ENCODE data around the gene FTCDNL1.

FTCDNL1 gene

DNA sequence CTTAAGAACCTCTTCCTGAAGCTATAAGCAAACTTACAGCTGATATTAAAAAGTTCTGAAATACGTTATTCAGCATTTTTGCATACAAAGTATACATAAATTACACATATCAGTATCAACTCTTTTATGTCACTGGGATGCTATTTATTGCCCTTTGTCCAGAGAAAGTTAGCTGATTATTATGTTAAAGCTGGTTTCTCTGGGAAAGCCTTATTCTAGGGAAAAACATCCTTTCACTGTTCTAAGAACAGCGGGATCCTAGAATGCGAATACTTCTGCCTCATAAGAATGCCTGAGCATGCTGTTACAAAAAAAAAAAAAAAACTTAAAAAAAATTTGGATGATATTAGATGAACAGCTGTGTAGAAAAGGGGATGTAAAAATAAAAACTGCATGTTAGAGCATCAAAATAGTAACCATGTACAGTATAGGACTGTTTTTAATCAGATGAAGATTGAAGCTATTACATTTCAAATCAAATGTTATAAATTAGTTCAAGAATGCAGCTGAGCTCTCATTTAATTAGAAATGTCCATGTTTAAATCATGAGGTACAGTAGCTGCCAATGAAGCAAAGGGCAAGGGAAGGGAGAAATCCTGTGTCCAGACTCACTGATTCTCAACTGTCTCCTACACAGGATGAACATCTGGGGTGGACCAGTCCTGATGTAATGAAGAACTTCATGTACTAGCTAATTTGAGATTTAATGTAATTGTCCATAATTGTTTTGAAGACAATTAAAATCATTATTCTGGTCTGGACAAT is 8.2 kb downstream of the FTCDNL1 start:
- DNase-seq (ENCODE audit: low read depth, low spot score): no peak

DNA sequence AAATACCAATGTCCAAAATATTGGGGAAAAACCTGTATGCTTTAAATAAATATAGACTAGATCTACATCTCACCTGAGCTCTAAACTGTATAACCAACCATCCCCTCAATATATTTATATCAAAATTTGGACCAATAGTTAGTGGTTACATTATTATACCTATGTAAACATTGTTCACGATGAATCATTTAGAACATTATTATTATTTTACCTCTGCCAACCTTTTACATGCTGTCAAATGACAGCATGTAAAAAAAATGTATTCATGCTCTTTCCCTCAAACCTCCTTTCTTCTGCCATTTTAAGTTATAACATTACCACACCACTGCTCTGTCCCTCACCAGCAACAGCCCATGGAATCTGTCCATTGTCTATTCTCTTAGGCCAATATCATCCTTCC is 9.6 kb downstream of the FTCDNL1 start:
- no peak for DNase-seq (ENCODE audit: low read depth, low spot score)

GRCh38 chr2:199838399-199838798 is 12.6 kb downstream of the FTCDNL1 start:
- no peak for DNase-seq (ENCODE audit: low read depth, low spot score)

DNA sequence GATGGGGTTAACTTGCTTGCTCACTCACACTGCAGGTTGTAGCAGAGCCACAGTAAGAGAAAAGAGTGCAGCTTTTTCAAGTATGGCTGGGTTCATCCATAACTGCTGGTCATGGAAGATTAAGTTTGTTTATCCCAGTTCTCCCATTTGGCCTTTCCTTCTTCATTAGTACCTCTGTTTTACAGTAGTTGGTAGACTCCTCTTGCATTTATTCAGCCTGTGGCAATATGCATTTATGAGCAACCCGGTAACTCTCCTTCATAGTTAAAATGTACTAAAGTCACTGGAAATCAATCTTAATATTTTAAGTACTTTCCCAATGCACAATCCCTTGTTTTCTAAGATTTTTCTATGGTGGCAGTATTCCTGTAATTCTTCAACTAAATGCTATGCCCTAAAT is 14.0 kb downstream of the FTCDNL1 start:
- DNase-seq (ENCODE audit: low read depth, low spot score): no peak

- DNase-seq (ENCODE audit: low read depth, low spot score): peak; percentile 71
These were observed 17.5 kb downstream of the FTCDNL1 start for GRCh38 chr2:199833525-199833924.

- DNase-seq (ENCODE audit: low read depth, low spot score): no peak
These were observed 20.5 kb downstream of the FTCDNL1 start for GRCh38 chr2:199830531-199830930.

- no peak for DNase-seq (ENCODE audit: low read depth, low spot score)
These were observed 21.4 kb downstream of the FTCDNL1 start for GRCh38 chr2:199829628-199830027.

GRCh38 chr2:199819746-199820145 is 31.2 kb downstream of the FTCDNL1 start:
- DNase-seq (ENCODE audit: low read depth, low spot score): no peak

DNA sequence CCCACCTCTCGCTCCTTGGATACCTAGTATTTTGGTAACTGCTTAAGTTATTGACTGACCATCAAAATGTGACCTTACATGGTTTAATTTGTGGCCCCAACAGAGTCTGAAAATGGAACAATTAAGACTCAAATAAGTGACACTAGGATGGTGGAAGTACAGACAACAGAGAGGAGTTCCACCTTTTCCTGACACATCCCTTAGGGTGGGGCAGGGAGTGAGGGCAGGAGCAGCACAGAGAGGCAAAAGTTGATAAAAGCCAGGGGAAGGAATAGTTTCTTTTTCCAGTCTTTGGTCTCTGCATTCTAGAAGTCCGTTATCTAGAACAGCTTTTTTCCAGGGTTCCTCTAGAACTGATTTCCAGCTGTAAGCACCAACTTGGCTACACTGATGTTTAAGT is 32.2 kb downstream of the FTCDNL1 start:
- no peak for DNase-seq (ENCODE audit: low read depth, low spot score)

GRCh38 chr2:199818026-199818425 is 33.0 kb downstream of the FTCDNL1 start:
- DNase-seq (ENCODE audit: low read depth, low spot score): no peak

GRCh38 chr2:199814817-199815211 is 36.2 kb downstream of the FTCDNL1 start:
- no peak for DNase-seq (ENCODE audit: low read depth, low spot score)

- peak; percentile 18 for DNase-seq (ENCODE audit: low read depth, low spot score)
These were observed 36.7 kb downstream of the FTCDNL1 start for GRCh38 chr2:199814101-199814816.

GRCh38 chr2:199812493-199812892 is 38.5 kb downstream of the FTCDNL1 start:
- no peak for DNase-seq (ENCODE audit: low read depth, low spot score)

DNA sequence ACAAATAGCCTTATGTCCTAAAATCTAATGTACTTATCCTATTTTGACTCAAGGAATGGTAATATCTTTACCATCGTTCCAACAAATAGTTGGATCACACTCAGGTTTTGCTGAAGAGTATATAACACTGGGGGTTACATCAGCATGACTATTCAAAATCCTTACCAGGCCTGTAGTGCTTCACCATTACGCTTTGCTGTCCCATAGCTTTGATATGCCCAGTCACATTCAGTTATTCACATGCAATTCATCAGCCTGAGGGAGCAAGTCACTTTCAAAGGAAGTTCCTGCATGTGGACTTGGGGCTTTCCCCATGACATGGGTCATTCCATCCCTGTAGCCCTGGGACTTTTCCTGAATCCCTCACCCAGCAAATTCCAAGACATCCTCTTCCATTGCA is 39.6 kb downstream of the FTCDNL1 start:
- no peak for DNase-seq (ENCODE audit: low read depth, low spot score)

GRCh38 chr2:199810422-199811171 is 40.4 kb downstream of the FTCDNL1 start:
- no peak for DNase-seq (ENCODE audit: low read depth, low spot score)

GRCh38 chr2:199807966-199808365 is 43.0 kb downstream of the FTCDNL1 start:
- no peak for DNase-seq (ENCODE audit: low read depth, low spot score)

- DNase-seq (ENCODE audit: low read depth, low spot score): peak; percentile 42
These were observed 44.8 kb downstream of the FTCDNL1 start for GRCh38 chr2:199806179-199806578.

- no peak for DNase-seq (ENCODE audit: low read depth, low spot score)
These were observed 46.2 kb downstream of the FTCDNL1 start for GRCh38 chr2:199804831-199805230.

DNA sequence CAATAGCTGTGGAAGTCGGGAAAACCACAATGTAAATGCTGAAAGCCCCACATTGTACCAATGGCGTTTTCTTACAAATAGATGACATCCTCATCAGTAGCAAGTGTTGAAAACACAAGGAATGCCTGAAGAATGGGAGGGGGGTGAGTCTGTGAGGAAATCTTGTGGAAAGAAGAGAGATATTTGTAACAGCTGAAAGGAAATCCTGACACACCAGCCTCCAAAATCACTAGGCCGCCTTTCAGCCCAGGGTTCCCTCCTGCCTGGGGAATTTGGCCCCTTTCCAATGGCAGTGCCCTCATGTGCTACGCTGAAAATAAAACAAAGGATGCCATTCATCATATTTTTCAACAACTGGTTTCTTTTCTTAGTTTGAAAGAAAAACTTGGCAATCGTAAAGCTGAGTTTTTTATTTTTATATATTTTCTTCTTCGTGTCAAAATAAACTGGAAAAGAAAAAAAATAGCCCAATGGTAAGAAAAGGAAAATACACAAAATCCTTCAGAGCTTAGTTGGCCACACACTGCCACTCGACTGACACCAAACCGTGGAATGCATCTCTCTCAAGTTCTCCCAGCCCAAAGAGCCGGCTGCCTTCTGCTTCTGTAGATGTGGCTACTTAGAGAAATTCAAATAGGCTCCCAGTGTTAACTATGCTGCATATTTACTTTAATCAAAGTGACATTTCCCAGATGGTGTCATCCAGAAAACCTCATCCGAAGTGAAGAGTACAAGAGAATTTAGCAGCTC is 52.0 kb downstream of the FTCDNL1 start:
- DNase-seq (ENCODE audit: low read depth, low spot score): peak; percentile 61

DNA sequence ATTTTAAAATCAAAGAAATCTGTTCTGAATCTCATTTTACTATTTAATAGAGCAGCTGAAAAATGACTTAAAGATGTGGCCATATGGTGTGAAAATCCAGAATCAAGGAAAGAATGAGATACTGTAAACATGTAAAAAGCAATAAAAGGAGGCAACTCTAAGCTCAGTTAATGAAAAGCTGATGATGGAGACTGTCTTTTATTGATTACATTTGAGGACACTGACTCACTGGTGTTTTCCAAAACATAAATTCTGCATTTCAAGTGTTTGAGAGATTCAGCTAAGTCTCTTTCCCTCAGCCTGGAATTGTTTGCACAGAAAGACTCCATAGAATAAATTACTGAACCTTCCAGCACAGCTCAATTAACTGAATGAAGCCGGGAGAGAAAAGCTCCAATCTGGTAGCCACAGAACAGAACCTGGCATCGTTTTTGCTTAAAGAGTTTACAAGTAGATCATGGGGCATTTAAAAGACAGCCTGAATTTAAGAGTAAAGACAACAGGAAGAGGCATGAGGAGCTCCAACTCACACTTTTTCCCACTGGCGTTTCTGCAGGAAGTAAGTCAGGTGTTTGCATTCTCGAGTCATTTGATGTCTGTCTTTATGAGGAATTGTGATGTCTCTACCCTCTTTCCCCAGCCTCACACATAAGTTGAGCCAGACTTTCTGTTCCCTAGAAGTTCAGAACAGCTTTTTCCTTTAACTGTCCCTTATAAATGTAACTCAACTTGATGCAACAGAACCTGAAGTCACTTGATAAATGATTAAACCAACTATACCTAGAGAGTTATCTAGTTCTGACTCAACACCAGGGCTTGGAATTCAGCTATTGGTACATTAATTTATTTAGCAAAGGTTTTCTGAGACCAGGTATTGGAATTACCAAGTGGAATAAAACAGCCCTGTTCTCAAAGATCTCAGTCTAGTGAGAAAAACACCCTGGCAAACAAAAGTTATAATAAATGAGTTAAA is 53.3 kb downstream of the FTCDNL1 start:
- no peak for DNase-seq (ENCODE audit: low read depth, low spot score)

DNA sequence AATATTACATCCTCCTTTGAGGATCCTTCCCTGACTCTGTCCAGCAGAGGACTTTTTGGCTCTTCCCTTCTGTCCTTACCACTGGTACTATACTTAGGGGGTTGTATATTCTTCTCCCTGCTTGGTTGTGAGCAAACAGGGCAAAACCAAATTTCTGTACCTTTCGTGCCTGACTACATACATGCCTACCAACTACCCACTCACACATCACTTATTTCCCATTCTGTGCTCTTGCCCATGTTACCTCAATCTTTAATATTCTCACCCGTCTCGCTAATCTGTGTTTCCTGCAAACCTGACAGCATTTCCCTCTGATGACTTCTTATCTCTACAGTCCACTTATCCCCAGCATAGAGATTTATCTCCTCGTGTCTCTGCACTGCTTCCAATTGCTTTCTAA is 58.6 kb downstream of the FTCDNL1 start:
- DNase-seq (ENCODE audit: low read depth, low spot score): no peak

All from astrocyte of the hippocampus (primary cell).